GM18870 (cell line): ENCODE results near the gene PFKM.
"Not testable (repeated sequence)": the region's sequence is repeated elsewhere in the genome, so short reads cannot be mapped to it uniquely, and the experiment has no call there.

Experiments
- ATAC-seq: cut with Tn5 transposase; IDR thresholded peaks from one replicate; pipeline ENCODE4 v1.9.1; 2021; ENCODE audit warnings: moderate library complexity; ENCODE audit not compliant: unreplicated experiment

The PFKM gene

DNA sequence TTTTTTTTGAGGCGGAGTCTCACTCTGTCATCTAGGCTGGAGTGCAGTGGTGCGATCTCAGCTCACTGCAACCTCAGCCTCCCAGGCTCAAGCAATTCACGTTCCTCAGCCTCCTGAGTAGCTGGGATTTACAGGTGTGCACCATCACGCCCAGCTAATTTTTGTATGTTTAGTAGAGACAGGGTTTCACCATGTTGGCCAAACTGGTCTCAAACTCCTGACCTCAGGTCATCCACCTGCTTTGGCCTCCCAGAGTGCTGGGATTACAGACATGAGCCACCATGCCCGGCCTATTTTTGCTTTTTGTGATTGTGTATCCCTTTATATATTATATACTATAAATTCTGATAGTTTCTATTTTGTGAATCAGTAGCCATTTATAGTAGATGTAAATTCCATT is 36.6 kb downstream of the PFKM start:
- not testable (repeated sequence) for ATAC-seq

DNA sequence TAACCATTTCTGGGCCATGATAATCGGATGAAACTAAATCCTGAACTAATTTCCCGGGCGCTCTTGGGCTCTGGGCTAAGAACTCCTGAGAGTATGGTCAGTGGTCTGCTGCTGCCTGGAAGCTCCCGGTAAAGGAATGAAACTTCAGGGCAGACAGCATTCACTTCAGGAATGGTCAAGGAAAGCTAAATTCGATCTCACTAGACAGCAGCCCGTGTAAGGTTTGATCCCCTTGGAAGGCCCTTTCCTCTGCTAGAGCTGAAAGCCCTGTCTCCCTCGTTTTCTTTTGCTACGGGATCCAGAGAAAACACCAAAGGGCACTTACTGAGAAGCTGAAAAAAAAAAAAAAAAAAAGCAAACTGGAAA is 37.5 kb downstream of the PFKM start:
- ATAC-seq, result no peak

DNA sequence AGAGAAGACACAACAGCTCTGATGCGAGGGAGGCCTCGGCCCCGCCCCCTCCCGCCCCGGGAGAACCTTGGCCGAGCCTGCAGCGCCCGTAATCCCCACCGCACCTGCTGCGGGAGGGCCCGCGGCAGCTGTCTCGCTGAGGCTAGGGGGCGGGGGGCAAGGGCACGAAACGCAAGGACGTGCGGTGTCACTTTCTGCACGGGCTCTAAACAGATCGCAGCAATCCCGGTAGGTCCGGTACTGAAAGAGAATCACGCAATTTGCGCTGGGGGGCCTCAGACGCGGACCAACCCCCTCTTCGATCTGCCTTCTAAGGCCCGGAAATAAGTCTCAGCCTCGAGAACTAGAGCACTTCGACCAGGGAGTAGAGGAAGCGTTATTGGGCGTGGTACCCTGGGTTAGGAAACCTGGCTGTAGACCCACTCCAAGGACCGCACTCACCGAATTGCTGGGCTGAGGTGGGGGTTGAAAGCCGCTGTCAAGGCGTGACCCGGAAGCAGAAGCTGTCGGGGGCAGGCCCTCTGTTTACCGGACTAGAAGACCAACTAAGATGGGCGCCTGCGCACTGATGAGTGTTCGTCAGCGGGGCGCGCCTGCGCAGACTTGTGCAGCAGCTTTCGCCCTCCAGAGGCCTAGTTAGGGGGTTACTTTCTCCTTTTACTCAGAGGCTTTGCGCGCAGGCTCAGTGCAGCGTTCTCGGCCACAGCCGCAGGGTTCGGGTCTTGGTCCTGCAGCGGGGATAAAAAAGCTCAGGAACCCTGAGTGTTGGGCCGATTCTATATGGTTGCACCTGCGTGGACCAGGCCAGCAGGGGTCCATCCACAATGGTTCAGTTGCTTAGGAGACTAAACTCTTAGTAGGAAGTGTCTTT is 38.1 kb downstream of the PFKM start, which contains the start of gene ASB8:
TSS of gene ASB8 (minus strand) at position 498 of the 871 bp plus-strand sequence. CDS start 4,019 bp downstream, outside the sequence.
- ATAC-seq, result peak; percentile 85

DNA sequence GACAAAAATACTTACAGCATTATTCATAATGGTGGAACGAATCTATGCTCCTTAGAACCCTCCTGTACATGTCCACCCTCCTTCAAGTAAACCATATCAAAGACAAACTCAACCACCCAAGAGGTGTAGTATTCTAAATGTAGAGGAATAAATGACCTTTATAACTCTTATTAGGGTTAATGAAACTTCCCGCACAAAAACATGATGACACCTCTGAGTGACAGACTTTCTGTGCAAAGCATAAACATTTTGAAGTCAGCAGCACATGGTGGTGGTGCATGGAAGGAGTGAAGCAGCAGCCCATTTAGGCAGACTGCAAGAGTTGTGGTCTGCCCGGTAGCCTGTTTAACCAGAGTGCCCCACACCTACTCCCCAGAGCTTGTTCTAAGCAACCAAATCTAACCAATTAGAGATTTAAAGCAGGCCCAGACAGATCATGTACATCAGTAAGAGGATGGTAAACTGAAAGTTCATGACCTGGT is 38.8 kb downstream of the PFKM start:
- no peak for ATAC-seq

DNA sequence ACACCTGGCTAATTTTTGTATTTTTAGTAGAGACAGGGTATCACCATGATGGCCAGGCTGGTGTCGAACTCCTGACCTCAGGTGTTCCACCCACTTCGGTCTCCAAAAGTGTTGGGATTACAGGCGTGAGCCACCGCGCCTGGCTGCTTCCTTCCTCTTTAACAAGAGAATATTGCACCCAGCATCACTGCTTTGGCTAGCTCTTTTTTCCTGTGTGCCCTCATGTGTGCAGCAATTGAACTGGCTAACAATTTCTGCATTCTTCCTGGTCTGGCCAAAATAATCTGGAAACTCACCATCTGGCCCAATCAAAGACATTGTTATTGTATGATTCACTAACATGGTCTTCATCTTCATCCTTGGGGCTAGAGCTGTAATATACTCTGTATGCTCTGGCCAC is 40.9 kb downstream of the PFKM start:
- no peak for ATAC-seq

DNA sequence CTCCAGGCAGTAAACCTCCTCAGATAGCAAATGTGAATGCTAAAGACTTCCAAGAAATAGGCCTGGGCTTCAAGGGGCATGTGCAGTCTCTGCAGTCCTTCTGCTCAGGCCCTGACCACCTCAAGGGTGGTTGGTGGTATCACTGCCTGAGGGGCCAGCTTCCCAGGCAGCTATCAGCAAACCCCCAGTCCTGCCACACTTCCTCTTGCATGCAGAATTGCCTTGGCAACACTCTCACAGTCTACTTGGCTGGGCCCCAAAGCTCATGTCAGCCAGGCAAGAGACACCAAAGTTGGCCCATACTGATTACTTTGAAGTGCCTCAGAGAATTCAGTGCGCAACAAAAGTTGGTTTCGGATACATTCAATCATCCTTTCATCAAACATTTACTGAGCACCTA is 41.6 kb downstream of the PFKM start:
- no peak for ATAC-seq

DNA sequence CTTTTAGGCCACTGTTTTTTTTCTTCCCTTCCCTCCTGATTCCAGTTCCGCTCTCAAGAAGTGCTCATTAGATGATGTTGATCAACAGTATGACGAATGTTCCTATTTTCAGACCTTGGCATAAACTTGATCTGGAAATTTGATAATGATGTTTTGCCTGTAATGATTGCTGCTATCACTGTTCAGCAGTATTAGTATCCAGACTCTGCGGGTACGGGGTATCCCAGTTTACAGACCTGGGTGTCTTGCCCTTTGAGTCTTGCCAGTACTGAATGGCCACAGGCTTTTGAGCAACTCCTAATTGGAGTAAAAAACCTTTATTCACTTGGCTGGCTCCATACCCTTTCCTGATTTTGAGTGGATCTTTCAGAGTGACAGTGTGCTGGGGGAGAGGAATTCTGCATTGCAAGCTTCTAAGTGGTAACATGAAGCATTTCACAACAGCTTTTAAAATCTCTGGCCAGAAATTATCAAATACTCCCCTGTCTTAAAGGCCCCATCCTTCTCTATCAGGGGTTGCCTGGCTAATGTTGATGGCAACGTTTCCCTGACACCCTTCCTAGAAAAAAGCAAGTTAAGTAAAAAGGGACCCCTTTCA is 44.1 kb downstream of the PFKM start:
- ATAC-seq, result no peak

DNA sequence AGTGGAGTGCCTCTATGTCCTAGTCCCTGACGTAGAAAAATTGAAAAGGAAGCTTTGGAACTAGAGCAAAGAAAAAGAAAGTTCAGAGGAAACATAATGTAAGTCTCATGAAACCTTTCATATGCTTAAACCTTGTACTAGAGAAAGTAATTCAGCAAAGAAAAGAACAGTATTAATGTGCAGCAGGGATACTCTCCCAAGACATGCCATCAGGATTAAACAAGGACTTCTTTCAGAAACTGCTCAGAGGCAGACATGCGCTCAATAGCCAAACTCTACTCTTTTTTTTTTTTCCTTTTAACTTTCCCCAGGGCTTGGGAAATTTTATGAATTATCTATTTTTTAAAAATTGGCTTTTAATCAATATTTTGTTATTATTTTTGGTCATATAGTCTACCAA is 45.3 kb downstream of the PFKM start:
- ATAC-seq, result no peak

DNA sequence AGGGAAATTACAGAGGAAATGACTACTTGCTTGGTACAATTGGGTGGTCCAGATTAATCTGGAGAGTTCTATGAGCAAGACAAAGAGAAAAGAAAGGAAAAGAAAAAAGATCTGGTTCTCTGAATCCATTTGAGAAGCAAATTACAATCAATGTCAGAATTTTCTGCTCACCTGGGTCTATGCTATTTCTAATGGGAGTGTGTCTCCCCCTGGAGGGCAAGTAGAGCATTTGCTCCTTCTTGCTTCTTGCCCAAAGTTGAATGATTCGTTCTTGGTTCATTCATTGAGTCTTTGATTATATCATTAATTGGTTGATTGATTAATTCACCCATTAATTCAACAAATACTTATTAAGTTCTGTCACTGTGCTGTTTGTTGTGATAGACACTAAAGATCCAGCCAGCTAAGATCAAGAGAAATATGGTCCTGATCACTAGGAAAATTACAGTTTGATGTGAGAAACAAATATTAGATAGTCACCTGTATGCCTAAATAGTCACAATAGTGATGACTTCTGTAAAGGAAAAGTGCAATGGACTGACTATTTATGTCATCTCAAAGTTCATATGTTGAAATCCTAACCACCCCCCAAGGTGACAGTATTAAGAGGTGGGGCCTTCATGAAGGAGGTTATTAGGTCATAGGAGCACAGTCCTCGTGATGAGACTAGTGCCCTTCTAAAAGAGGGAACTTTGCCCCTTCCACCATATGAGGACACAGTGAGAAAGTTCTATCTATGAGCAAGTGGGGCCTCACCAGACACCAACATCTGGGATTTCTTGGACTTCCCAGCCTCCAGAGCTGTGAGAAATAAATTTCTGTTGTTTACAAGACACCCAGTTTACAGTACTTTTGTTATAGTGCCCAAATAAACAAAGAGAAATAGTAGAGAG is 46.2 kb downstream of the PFKM start:
- no peak for ATAC-seq

DNA sequence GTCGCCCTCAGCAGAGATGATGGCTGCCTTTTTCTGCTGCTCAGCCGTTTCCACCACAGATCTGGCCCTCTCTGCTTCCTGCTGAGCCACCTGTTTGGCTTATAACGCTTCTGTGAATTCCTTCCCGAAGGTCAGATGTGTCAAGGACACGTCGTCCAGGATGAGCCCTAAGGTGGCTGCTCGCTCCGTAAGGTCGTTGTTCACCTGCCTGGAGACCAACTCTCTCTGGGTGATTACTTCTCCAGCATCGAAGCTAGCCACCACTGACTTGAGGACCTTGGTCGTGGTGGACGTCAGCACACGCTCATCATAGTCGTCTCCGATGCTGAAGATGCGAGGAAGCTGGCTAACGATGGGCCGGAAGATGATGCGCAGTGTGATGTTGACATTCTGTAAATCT is 49.8 kb downstream of the PFKM start:
- no peak for ATAC-seq

DNA sequence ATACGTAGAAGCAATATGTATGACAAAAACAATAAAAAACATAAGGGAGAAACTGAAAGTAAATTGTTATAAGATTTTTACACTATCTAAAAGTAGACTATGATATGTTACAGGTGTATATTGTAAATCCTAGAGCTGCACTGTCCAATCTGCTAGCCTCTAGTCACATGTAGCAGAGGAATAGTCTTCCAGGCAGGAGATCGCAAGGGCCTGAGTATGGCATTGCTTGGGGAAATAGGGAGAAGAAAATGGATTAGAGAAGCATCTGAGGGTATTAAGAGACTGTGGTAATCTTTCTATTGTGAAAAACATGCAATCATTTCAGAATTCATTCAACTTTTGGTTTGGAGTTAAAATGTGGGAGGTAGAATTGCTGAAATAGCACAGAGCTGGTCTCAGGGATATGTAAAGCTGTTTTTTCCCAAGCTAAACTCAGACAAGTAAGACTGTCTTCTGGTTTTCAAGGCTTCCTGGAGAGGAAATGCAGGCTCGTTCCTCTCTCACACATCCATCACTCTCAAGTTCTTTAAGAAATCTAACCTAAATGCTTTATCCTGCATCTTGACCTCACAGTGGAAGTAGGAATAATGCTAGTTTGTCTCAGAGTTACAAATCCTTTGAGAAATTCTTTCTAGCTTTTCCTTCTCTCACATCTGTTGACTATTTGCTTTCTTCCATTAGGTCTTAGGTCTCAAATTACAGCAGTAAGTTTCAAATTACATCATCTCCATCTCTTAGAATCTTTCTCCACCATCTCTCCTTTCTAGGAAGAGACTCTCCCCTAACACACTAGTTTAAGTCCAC is 56.7 kb downstream of the PFKM start:
- no peak for ATAC-seq

DNA sequence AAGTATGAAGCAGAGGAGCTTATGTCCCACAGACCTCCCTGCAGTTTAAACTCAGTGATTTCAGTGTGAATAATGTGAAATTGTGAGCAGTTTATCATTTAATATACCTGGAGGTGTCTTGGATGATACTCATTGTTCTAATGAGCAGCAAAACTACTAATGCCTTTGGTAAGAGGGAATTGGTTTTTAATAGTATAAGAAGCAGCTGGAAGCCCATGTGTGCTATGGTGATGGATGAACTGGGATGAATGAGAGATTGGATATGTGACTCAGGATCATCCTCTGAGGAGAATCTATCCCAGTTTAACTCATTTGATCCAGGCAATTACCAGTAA is 57.2 kb downstream of the PFKM start:
- ATAC-seq, result no peak

DNA sequence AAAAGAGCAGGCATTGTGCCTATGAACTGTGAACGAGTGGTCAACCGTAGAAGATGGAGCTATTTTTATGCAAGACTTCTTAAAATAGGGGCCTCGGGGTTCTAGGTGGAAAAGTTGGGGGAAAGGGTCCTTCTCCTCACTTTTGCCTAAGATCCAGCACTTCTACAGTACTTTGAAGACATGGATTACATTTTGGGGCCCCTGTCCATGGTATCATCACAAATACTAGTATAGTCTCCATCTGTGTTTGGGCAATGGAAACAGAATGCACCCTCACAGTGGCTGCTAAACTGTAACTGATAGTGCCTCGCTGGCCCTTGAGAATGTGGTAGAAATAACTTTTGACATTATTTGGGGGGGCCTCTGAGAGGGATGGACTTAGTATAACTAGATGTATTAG is 58.8 kb downstream of the PFKM start:
- no peak for ATAC-seq

DNA sequence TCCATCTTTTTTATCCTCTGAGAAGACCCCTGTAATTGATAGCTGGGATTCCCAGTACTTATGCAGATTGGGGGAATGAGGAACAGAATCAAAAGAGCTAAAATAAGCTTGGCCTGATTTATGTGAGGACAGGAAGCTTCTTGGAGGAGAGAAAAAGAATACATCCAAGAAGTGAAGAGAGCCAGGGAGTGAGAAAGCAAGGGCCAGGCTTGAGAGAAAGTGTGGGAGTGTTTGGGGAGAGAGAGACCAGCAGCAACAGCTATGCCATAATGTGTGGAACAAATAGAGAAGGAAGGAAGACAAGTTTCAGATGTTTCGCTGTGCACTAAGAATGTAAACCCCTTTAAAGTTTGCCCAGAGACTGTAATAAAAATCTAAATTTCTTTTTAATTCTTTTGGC is 60.3 kb downstream of the PFKM start:
- ATAC-seq, result no peak

DNA sequence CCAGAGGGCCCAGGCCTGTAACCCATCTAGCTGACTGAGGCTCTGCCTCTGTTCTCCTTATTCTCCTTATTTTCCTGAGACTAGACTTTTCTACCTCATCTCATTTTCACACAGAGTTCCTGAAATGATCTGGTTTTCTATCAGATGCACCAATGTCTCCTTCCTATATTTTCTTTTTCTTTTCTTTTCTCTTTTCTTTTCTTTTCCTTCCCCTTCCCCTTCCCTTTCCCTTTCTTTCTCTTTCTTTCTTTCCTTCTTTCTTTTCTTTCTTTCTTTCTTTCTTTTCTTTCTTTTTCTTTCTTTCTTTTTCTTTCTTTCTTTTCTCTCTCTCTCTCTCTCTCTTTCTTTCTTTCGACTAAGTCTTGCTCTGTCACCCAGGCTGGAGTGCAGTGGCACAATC is 61.3 kb downstream of the PFKM start:
- ATAC-seq, result no peak

DNA sequence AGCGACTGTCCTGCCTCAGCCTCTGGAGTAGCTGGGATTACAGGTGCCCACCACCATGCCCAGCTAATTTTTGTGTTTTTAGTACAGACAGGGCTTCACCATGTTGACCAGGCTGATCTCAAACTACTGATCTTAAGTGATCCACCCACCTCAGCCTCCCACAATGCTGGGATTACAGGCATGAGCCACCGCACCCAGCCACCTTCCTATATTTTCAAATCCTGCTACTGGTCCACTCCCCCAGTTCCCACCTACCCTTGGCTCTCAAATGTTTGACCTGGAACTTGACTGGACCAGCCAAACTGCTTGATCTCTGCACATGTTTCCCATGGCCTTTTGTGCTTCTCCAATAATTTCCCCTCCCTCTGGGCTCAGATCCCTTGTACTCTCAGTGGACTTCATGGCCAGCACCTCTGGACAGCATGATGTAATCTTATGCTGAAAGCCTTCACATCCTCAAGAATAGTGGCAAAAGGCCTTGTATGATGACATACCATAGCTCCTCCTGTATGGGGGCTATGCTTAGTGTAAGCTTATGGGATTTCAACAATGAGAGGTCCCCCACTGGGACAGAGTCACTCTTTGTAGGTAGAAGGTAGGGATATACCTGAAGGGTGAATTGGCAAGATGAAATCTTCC is 61.8 kb downstream of the PFKM start:
- no peak for ATAC-seq

DNA sequence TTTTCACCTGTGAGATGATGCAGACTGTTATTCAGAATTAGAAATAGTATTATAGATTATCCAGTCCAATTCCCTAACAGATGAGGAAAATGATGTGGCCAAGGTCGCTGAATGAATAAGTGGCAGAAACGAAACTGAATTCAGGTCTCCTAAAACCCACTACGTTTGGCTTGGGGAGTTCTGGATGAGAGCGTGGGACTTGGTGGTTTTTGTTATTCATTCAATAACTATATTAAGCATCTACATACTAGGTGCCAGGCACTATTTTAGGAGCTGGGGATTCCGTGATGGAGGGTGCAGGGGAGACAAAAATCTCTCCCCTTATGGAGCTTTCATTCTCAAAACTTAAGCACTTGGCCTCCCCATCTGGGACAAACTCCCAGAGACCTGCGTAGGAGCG is 63.5 kb downstream of the PFKM start:
- ATAC-seq, result no peak

DNA sequence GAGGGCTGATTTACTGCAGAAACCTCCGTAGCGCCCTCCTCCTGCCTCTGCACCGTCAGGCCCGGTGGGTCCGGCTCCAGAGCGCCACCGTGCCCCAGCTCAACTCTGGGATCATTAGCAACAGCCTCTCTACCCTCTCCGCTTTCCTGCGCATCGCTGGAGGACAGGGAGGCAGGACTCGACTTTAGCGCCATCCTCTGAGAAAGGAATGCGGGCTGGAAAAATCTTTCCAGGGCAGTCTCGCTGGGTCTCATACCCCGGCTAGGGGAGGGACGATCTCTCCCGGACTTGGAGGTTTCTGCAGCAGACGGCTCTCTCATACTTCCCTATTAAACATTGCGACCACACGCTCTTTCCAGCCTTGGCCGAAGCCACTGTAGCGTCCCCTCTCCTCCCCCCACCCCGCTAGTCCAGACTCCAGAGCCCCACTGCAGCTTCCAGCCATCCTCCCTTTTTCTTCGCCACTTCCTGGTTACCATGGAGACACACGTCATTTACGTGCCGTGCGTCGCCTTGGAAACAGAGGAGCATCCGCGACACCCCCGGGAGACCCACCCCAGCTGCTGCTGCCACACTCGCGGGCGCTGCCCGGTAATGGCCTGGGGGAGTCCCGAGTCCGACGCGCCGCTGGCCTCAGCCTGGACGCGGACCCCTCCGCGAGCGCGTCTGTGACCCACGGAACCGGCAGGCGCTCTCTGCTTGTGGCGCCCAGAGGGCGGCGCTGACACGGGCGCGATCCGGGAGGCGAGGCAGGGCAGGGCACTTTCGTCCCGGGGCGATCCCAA is 64.1 kb downstream of the PFKM start, which contains the start of gene CCDC184:
TSS of gene CCDC184 (plus strand) at position 554 of the 785 bp plus-strand sequence. CDS start 479 bp downstream, outside the sequence.
- peak; percentile 58 for ATAC-seq

DNA sequence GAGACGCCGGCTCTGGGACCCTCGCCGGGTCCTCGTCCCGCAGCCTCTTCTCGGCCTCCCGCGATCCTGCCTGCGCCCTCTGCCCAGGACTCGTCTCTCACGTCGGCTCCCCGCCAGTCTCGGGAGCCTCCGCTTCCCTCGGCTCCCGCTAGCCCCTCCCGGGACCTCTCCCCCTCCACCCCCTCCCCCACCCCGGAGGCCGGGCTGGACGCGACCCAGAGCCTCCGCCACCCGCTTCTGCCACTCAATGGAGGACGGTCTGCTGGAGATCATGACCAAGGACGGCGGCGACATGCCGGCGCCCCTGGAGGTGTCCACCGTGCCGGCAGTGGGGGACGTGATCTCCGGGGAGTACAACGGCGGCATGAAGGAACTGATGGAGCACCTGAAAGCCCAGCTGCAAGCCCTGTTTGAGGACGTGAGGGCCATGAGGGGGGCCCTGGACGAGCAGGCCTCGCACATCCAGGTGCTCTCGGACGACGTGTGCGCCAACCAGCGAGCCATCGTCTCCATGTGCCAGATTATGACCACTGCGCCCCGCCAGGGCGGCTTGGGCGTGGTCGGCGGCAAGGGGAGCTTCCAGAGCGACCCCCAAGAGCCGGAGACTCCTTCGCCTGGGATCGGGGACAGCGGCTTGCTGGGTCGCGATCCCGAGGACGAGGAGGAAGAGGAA is 64.8 kb downstream of the PFKM start:
- no peak for ATAC-seq
